Right cardiac atrium (tissue), 5 donors: ENCODE measurements around the gene EXOC4. TPM values are rescaled to one million over a fixed set of nuclear protein-coding genes. Genes with fewer than 3 reads are reported as not detected.

Source experiments
- ATAC-seq, 2 donors: fragments of 200-7000 bp; cut with Tn5 transposase; one replicate each; pipeline versions ENCODE4 v1.8.0 to v1.9.1; 2020; ENCODE audit warnings: moderate library complexity in 2 of 2, mild to moderate bottlenecking in 1 of 2
- DNase-seq, 3 donors: peaks; one replicate each; pipeline ENCODE4 v3.0.0-alpha.2; 2020
- H3K27ac ChIP-seq: one replicate; pipeline ENCODE4 v1.5.1; 2013; ENCODE audit warnings: mild to moderate bottlenecking, low read length, control low read depth, moderate library complexity
- H3K27me3 ChIP-seq: one replicate; pipeline ENCODE4 v1.6.1; 2013; ENCODE audit not compliant: control insufficient read depth, insufficient read depth
- H3K4me1 ChIP-seq: one replicate; pipeline ENCODE4 v1.6.1; 2013; ENCODE audit warnings: low read length; ENCODE audit not compliant: control insufficient read depth, insufficient read depth
- H3K4me3 ChIP-seq: one replicate; pipeline ENCODE4 v1.5.1; 2013; ENCODE audit warnings: low read length, control low read depth
- H3K9me3 ChIP-seq: one replicate; pipeline ENCODE4 v1.6.1; 2013; ENCODE audit warnings: low read length; ENCODE audit not compliant: control insufficient read depth
- WGBS: extraction: QIAGEN DNeasy Blood & Tissue Kit; methylation state at CpG from one replicate; pipeline ENCODE4 v1.1.7; 2013; 5-methylcytosine and 5-hydroxymethylcytosine counted together
- intact Hi-C, 4 donors: fragments of 100-400 bp; cut with DNase I; formaldehyde crosslinking; loops; one replicate each; pipeline versions ENCODE4 v1.11.0 to v1.14.0; 2022 to 2023
- polyA plus RNA-seq: library from polyadenylated mRNA; stranded (reverse); fragments of 200-250 nt; gene quantifications from one replicate; pipeline ENCODE4 v1.2.3, GENCODE V29; 2013
- total RNA-seq, 4 donors: library from RNA; stranded (reverse); fragmentation: NEBNext Ultra II Directional; extraction: Animal tissue kit (Norgen Biotek cat#: 25700); gene quantifications; one replicate each; pipeline ENCODE4 v1.2.1, GENCODE V29; 2021
- donor health status: healthy with polysubstance abuse.
- donor health status: DM: no; HTN: yes; CAD: no.
- donor health status: DM: no; HTN: no; CAD: no.
- donor health status: DM: no; HTN: yes; CAD: no; lungs with severe emphysema.
- donor health status: DM: yes; HTN: yes; CAD: no.

The EXOC4 gene
- total and polyA plus RNA-seq, 5 donors, result 11.9 to 45.9 (median 39.7) TPM

DNA sequence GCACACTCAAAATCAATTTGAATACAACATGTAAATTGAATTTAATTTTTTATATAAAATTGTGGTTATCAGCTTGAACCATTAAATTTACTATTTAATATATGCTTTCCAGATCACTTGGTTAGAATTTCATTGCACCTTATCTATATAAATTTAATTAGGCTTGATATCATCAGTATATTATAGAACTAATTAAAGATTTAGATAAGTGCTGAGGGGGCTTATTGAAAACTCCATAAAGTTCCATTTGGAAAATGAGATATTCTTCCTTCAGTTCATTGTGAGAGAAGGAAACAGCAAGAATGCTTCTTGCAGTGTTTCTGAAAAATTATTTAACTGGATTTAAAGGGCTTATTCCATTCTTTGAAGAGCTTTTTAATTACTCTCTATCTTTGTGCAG, 788.6 kb downstream of the EXOC4 start:
- H3K4me1 ChIP-seq, result no peaks in the 10 kb centered on the region
- no peak overlapping the region for H3K27ac ChIP-seq
- no peak overlapping the region for H3K4me3 ChIP-seq
- no peaks in the 10 kb centered on the region for H3K27me3 ChIP-seq
- ATAC-seq (no peak), DNase-seq (no peak)
- no peaks in the 10 kb centered on the region for H3K9me3 ChIP-seq
- intact Hi-C loops, result no loop called here

DNA sequence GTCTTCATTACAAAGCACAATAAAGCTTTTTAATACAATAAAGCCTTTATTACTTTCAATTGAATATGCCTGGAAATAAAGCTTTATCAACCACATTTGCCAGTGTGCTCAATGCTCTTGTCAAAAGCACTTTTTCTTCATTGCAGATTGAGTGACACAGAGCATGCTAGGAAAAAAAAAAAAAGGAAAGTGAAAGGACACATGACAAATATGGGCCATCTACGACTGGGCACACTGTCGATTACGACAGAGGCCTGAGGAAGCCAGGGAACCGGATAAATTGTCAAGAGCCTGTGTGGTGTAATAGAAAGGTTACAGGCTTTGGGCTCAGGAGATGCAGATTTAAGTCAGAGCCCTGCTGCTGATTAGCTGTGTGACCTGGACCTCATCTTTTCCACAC, 789.4 kb downstream of the EXOC4 start:
- H3K27ac ChIP-seq, result no peak overlapping the region
- intact Hi-C loops, result no loop called here
- no peak overlapping the region for H3K4me3 ChIP-seq
- DNase-seq, result no peak
- 73% methylated on average over 4 of the region's 4 CpGs for WGBS
- no peaks in the 10 kb centered on the region for H3K9me3 ChIP-seq
- no peaks in the 10 kb centered on the region for H3K4me1 ChIP-seq
- ATAC-seq, result no peak
- H3K27me3 ChIP-seq, result no peaks in the 10 kb centered on the region

DNA sequence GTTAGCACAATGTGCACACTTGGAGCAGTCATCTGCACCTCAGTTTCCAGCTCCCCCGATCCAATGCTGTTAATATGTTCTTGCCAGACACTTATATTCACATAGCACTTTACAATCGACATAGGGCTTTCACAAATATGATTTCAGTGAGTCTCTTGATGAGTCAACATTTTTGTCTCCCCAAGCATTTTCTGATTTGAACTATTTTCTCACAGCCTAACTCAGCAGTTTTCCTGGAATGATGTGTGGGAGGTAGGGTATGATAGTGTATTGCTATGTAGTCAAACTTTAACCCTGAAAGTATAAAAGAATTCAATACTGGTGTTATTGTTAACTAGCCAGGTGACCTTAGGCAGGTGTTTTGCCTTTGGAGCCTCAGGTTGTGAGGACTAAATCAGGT, 791.8 kb downstream of the EXOC4 start:
- Histone ChIP-seq H3K27me3 (no peaks in the 10 kb centered on the region), H3K4me1 (no peaks in the 10 kb centered on the region), H3K9me3 (no peaks in the 10 kb centered on the region), H3K27ac (no peak overlapping the region), H3K4me3 (no peak overlapping the region)
- intact Hi-C loops, result no loop called here
- DNase-seq, result no peak
- ATAC-seq, result no peak
- 73% methylated on average over 2 of the region's 2 CpGs for WGBS

DNA sequence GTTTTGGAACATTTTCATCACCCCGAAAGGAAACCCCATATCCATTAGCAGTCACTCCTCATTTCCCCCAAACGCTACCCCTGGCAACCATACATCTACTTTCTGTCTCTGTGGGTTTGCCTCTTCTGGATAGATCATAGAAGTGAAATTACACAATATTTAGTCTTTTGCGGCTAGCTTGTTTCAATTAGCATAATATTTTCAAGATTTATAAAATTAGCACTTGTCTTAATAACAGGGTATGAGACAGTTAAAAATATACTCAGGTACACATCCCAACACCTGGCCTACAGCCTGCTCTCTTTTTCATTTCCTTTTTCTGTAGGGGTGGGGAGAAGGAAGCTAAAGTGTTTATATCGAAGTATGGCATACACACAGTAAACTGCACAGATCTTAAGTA, 792.8 kb downstream of the EXOC4 start:
- no peak overlapping the region for H3K27ac ChIP-seq
- H3K4me1 ChIP-seq, result no peaks in the 10 kb centered on the region
- H3K4me3 ChIP-seq, result no peak overlapping the region
- H3K9me3 ChIP-seq, result no peaks in the 10 kb centered on the region
- 81% methylated on average over 4 of the region's 4 CpGs for WGBS
- DNase-seq, result no peak
- no peak for ATAC-seq
- no peaks in the 10 kb centered on the region for H3K27me3 ChIP-seq
- intact Hi-C loops, result no loop called here

DNA sequence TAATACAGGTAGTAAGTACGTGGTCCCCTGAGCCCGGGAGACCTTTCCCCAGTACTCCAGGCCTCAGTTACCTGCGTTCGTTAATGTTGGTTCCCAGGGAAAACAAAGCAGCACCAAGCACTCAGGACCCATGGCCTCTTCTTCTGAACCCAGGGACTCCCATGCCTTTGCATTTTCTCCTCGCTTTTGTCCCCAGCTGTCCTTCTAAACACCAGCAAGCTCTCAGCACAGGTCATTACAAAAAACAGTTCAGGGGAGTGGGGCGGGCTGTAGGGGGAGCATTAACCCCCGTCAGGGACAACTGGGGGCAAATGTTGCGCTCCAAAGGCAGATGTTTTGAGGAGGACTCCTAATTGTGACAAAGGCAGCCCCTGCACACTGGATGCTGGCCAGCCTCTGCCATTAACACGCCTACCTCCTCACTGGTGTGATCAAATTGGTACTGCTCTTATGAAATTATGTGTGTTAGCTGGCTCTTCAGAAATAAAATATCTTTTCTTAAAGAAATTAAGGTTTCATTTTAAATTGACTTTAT, 793.8 kb downstream of the EXOC4 start:
- no peaks in the 10 kb centered on the region for H3K9me3 ChIP-seq
- H3K4me3 ChIP-seq, result no peak overlapping the region
- H3K27ac ChIP-seq, result no peak overlapping the region
- DNase-seq (no peak), ATAC-seq (no peak)
- no peaks in the 10 kb centered on the region for H3K4me1 ChIP-seq
- whole genome bisulfite sequencing, result 90% methylated on average over 9 of the region's 9 CpGs
- no peaks in the 10 kb centered on the region for H3K27me3 ChIP-seq
- intact Hi-C loops, result no loop called here

DNA sequence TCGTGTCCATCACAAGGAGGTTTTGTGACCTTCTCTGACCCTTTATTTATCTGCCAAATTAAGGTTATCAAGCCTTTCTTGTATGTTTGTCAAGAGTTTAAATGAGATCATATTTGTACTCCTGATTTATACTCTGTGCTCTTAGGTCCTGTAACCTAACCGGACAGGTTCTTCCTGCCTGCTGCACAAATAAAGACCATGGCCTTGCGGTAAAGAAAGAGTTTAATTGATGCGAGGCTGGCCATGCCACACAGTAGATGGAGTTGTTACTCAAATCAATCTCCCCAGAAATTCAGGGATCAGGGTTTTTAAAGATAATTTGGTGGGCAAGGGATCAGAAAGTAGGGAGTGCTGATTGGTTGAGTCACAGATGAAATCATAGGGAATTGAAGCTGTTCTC, 794.8 kb downstream of the EXOC4 start:
- Histone ChIP-seq H3K4me3 (no peak overlapping the region), H3K27me3 (no peaks in the 10 kb centered on the region), H3K4me1 (no peaks in the 10 kb centered on the region), H3K27ac (no peak overlapping the region), H3K9me3 (no peaks in the 10 kb centered on the region)
- ATAC-seq (no peak), DNase-seq (no peak)
- 96% methylated on average over 4 of the region's 4 CpGs for WGBS
- intact Hi-C loops, result no loop called here

DNA sequence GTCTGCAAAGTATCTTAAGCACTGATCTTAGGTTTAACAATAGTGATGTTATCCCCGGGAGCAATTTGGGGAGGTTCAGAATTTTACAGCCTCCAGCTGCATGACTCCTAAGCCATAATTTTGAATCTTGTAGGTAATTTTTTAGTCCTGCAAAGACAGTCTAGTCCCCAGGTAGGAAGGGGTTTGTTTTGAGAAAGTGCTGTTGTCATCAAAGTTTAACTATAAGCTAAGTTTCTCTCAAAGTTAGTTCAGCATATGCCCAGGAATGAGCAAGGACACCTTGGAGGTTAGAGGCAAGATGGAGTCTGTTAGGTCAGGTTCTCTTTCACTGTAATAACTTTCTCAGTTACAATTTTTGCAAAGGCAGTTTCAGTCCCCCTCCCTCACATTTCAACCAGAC, 795.3 kb downstream of the EXOC4 start:
- no peaks in the 10 kb centered on the region for H3K27me3 ChIP-seq
- H3K4me1 ChIP-seq, result no peaks in the 10 kb centered on the region
- 97% methylated on average over 1 of the region's 1 CpG for WGBS
- ATAC-seq (no peak), DNase-seq (no peak)
- intact Hi-C loops, result no loop called here
- no peak overlapping the region for H3K27ac ChIP-seq
- H3K9me3 ChIP-seq, result no peaks in the 10 kb centered on the region
- H3K4me3 ChIP-seq, result no peak overlapping the region

DNA sequence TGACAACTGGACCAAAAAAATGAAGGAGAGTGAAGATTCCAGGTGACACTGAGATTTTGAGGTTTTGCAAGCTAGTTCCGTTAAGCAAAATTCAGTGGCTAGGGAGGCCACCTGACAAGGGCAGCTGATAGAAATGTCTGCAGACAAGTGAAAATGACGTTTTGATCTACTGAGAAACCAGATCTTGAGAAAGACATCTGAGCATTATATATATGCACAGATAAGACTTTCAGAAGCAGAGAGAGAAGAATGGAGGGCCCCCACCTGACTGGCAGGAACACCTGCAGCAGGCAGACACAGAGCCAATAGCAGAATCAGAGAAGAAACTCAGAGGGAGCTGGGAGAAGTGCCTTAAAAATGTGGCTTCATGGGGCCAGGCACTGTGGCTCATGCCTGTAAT, 798.1 kb downstream of the EXOC4 start:
- intact Hi-C loops, result no loop called here
- no peak overlapping the region for H3K4me3 ChIP-seq
- H3K9me3 ChIP-seq, result no peaks in the 10 kb centered on the region
- no peak for DNase-seq
- H3K27me3 ChIP-seq, result no peaks in the 10 kb centered on the region
- no peaks in the 10 kb centered on the region for H3K4me1 ChIP-seq
- no peak overlapping the region for H3K27ac ChIP-seq
- 90% methylated on average over 2 of the region's 2 CpGs for WGBS
- no peak for ATAC-seq

DNA sequence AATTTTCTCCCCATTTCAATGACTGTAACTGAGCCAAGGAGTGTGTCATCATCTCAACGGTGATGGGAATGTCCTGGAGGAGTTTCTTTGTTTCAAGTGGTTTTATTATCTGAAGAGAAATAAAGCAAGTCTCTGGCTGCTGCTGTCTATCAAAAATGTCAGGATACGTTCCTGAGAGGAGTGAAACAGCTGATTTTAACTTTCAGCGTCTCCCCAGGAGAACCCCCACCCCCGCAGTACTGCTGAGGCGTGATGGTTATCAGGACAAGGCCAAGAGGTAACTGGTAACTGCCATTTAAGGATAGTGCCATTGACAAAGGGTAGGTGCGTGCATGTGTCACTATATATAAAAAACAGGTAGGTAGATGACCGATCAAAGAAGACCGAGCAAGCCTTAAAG, 803.9 kb downstream of the EXOC4 start:
- ATAC-seq (no peak), DNase-seq (no peak)
- Histone ChIP-seq H3K4me3 (no peak overlapping the region), H3K27me3 (no peaks in the 10 kb centered on the region), H3K9me3 (no peaks in the 10 kb centered on the region), H3K4me1 (no peaks in the 10 kb centered on the region), H3K27ac (no peak overlapping the region)
- intact Hi-C loops, result no loop called here
- 82% methylated on average over 8 of the region's 8 CpGs for WGBS

DNA sequence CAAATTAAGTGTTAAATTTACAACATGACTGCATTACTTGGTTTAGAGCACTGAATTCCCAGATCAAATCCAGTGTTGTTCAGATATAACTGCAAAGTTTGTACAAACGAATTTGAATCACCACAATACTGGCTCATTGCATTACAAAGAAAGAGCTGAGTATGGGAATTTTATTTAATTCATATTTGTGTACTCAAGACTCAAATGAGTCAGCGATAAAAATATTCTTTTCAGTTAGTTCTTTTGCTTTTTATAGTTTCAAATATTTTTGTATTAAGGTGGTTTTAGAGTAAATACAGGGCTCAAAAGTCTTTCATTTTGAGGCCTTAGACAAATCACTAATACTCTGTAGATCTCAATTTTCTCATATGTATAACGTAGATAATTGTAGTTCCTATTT, 805.6 kb downstream of the EXOC4 start:
- H3K4me1 ChIP-seq, result peaks cover 1% of the 10 kb centered on the region
- WGBS, result 93% methylated on average over 3 of the region's 3 CpGs
- no peak for ATAC-seq
- H3K4me3 ChIP-seq, result no peak overlapping the region
- H3K27me3 ChIP-seq, result no peaks in the 10 kb centered on the region
- intact Hi-C loops, result no loop called here
- H3K27ac ChIP-seq, result no peak overlapping the region
- H3K9me3 ChIP-seq, result no peaks in the 10 kb centered on the region
- DNase-seq, result no peak

DNA sequence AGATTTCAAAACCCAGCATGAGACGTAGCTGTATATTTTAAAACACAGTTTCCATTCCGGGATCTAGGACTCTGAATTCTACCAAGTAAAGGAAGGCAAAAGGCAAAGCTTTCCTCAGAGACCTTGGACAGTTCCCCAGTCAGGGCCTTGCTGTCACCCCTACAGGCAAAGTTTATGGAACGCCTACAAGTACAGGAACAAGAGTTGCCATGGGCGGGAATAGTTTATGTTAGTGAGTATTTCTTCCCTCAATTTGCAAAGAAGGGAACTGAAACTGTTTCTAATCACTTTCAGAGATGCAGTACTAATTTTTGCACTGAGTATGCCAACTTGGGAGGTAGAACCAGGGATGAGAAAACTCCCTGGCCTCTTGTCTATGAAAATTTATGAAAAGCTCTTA, 806.1 kb downstream of the EXOC4 start:
- Histone ChIP-seq H3K4me1 (peaks cover 1% of the 10 kb centered on the region), H3K9me3 (no peaks in the 10 kb centered on the region), H3K27ac (no peak overlapping the region), H3K4me3 (no peak overlapping the region), H3K27me3 (no peaks in the 10 kb centered on the region)
- DNase-seq (no peak), ATAC-seq (no peak)
- intact Hi-C loops, result no loop called here
- WGBS, result 83% methylated on average over 4 of the region's 4 CpGs

DNA sequence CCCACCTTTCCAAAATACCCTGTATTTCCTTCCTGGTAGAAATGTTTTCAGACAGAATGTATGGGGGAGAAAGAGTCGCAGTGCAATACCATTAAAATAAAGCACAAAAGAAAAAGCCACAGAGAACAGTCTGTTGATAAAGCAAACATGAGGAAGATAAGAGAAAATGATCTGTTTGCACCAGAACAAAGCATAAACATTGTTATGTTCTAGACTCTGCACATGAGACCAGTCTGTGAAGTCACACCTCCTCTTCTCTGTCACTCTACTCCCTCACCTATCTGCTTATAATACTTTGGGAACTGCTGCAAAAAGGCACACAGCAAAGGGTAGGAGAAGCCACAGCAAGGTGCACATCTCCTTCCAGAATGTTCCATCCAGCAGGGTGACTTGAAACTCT, 807.0 kb downstream of the EXOC4 start:
- ATAC-seq (no peak), DNase-seq (no peak)
- intact Hi-C loops, result no loop called here
- H3K9me3 ChIP-seq, result no peaks in the 10 kb centered on the region
- H3K4me1 ChIP-seq, result peaks cover 1% of the 10 kb centered on the region
- no peak overlapping the region for H3K4me3 ChIP-seq
- 94% methylated on average over 1 of the region's 1 CpG for WGBS
- H3K27me3 ChIP-seq, result no peaks in the 10 kb centered on the region
- H3K27ac ChIP-seq, result no peak overlapping the region
